ENCODE data around the gene SLC6A13. TPM values are rescaled to one million over a fixed set of nuclear protein-coding genes. Genes with fewer than 3 reads are reported as not detected.

Gene SLC6A13
- total RNA-seq, 1 experiment from 2014 or later = not detected

DNA sequence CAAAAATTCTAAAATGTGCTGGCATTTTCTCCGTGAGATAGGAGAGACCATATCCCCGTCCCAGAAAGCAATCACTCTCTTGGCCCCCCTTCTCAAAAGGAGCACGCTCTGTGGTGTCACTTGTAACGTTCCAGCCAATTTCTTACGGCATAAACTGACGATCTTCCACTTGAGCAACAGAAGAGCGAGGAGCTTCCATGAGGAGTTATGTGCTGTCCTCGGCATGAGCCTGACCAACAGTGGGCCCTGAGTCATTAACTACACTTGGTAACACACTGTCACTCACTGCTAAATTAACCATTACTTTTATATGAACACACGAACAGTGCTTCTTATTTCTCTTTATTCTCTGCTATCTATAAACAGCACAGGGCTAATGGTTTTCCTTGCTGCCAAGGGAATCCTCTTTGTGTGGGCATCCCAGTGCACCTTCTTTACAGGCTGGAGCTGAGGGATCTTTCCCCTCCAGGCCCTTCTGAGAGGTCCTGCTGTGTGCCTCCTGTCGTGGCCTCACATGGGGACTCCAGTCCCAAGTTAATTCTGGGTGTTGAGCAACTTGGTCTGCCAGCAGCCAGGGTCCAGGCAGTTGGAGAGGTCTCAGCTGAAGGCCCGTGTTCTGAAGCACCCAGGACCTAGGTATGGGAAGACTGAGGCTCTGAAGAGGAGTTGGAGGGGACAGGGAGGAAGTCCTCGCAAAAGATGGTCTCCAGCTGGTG is 9.4 kb downstream of the SLC6A13 start:
- H3K23me2 ChIP-seq (ENCODE audit: insufficient read length, low read depth, low read length, poor library complexity, severe bottlenecking) = no peaks in the 10 kb centered on the region
- no peak overlapping the region for H3K14ac ChIP-seq (ENCODE audit: insufficient read depth, low read length)
- H2BK120ac ChIP-seq (ENCODE audit: low read depth, low read length, poor library complexity, severe bottlenecking) = no peak overlapping the region
- H3K9me3 Mint-ChIP-seq = peaks cover 0 to 2% of the 10 kb centered on the region in 2 experiments; a peak in 2 of 5 replicates
- no peak overlapping the region for H4K5ac ChIP-seq (ENCODE audit: insufficient read length, low read depth, low read length)
- no peak overlapping the region for H3K4me2 ChIP-seq (ENCODE audit: insufficient read depth, insufficient read length, low read length)
- H3K4me1 Mint-ChIP-seq = peaks cover 4 to 8% of the 10 kb centered on the region in 2 experiments; a peak in 3 of 4 replicates
- no peak overlapping the region for H3T11ph ChIP-seq (ENCODE audit: low read length)
- no peak overlapping the region for H2BK5ac ChIP-seq (ENCODE audit: insufficient read length, low read length)
- no peak overlapping the region for H2BK20ac ChIP-seq (ENCODE audit: low read depth, low read length, poor library complexity, severe bottlenecking)
- no peak overlapping the region for H3K18ac ChIP-seq (ENCODE audit: insufficient read length, low read depth, low read length)
- H2BK15ac ChIP-seq (ENCODE audit: low read depth, low read length) = no peak overlapping the region
- TF ChIP-seq, protein P1, sequence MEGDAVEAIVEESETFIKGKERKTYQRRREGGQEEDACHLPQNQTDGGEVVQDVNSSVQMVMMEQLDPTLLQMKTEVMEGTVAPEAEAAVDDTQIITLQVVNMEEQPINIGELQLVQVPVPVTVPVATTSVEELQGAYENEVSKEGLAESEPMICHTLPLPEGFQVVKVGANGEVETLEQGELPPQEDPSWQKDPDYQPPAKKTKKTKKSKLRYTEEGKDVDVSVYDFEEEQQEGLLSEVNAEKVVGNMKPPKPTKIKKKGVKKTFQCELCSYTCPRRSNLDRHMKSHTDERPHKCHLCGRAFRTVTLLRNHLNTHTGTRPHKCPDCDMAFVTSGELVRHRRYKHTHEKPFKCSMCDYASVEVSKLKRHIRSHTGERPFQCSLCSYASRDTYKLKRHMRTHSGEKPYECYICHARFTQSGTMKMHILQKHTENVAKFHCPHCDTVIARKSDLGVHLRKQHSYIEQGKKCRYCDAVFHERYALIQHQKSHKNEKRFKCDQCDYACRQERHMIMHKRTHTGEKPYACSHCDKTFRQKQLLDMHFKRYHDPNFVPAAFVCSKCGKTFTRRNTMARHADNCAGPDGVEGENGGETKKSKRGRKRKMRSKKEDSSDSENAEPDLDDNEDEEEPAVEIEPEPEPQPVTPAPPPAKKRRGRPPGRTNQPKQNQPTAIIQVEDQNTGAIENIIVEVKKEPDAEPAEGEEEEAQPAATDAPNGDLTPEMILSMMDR (conservative IDR thresholded peaks at IDR 0.05) = no peak
- H2BK12ac ChIP-seq (ENCODE audit: insufficient read length, low read depth, low read length) = no peak overlapping the region
- H2AFZ ChIP-seq (ENCODE audit: low read length) = no peak overlapping the region
- no peaks in the 10 kb centered on the region for H3K27me3 ChIP-seq (ENCODE audit: insufficient read depth, low read length)
- no peak overlapping the region for H3K9ac ChIP-seq (ENCODE audit: extremely low read depth, insufficient read length, low read length)
- no peaks in the 10 kb centered on the region for H4K20me1 ChIP-seq (ENCODE audit: control insufficient read depth, insufficient read depth, insufficient read length)
- no peak for DNase-seq
- no CpG with 5 or more reads among the region's 12 CpGs for WGBS (ENCODE audit: extremely low coverage, insufficient read length, low lambda C conversion rate)
- peaks cover 37% of the 10 kb centered on the region for H3K27me3 Mint-ChIP-seq (ENCODE audit: low read depth)
- no peak overlapping the region for H4K91ac ChIP-seq (ENCODE audit: insufficient read length, low read depth, low read length)
- no peaks in the 10 kb centered on the region for H3K79me2 ChIP-seq (ENCODE audit: insufficient read depth, low read length)
- no peak overlapping the region for H4K8ac ChIP-seq (replicated peaks; ENCODE audit: insufficient read length, low read depth, low read length)
- H3K27ac ChIP-seq (ENCODE audit: insufficient read length, low read depth, low read length) = no peak overlapping the region
- H3K56ac ChIP-seq (ENCODE audit: insufficient read length, low read depth, low read length) = no peak overlapping the region
- H3K4ac ChIP-seq (ENCODE audit: low read depth, low read length) = no peak overlapping the region
- H3K79me1 ChIP-seq (ENCODE audit: insufficient read depth, low read depth, low read length, poor library complexity, severe bottlenecking) = no peaks in the 10 kb centered on the region
- H3K23ac ChIP-seq (ENCODE audit: insufficient read length, low read depth, low read length) = no peak overlapping the region
- no peak overlapping the region; a peak in 1 of 7 replicates for H3K27ac Mint-ChIP-seq
- H3K36me3 Mint-ChIP-seq (ENCODE audit: insufficient read depth in 1 of 3, low read depth in 3 of 3) = no peaks in the 10 kb centered on the region
- H3K4me1 ChIP-seq (ENCODE audit: insufficient read depth, low read length) = no peaks in the 10 kb centered on the region; the same call in 1 of the 2 replicates
- no peaks in the 10 kb centered on the region for H3K9me3 ChIP-seq (ENCODE audit: control insufficient read depth, low read depth, low read length)
- H2AK5ac ChIP-seq (ENCODE audit: insufficient read length, low read length) = no peak overlapping the region
- H3K4me3 Mint-ChIP-seq = no peak overlapping the region

Data from H9 (cell line).